SU-DHL-6 (cell line): ENCODE results near the gene ASAP2.

ENCODE experiments used
- EZH2phosphoT487 ChIP-seq: fragments of 200-600 bp; sonication (generic), shearing (Covaris generic); conservative IDR thresholded peaks from 2 replicates; pipeline ENCODE4 v1.6.1; 2018; ENCODE audit warnings: mild to moderate bottlenecking, antibody characterized with exemption, low read length, moderate library complexity, mixed read lengths
- TF ChIP-seq, protein P1 (sequence below): fragments of 200-600 bp; sonication (generic); IDR thresholded peaks from one replicate; pipeline ENCODE4 v1.5.1; 2017; ENCODE audit warnings: antibody characterized with exemption, mild to moderate bottlenecking, low read length, moderate library complexity; ENCODE audit not compliant: insufficient read depth, poor library complexity, severe bottlenecking

DNA sequence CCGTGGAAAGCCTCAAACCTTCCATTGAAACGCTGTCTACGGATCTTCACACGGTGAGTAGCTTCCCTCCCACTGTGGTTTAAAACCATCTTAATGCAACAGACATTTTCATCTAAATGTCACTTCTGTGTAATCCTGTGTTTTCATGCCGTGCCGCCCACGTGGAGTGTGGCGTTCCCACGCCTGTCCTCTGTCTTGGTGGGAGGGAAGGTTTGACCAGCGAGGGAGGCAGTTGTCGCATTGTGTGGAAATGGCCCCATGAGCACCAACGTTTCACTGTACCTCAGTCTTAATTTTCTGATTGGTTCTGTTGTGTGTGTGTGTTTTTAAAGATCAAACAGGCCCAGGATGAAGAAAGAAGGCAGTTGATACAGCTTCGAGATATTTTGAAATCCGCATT lies 128.1 kb downstream of the ASAP2 start:
- TF ChIP-seq, protein P1, sequence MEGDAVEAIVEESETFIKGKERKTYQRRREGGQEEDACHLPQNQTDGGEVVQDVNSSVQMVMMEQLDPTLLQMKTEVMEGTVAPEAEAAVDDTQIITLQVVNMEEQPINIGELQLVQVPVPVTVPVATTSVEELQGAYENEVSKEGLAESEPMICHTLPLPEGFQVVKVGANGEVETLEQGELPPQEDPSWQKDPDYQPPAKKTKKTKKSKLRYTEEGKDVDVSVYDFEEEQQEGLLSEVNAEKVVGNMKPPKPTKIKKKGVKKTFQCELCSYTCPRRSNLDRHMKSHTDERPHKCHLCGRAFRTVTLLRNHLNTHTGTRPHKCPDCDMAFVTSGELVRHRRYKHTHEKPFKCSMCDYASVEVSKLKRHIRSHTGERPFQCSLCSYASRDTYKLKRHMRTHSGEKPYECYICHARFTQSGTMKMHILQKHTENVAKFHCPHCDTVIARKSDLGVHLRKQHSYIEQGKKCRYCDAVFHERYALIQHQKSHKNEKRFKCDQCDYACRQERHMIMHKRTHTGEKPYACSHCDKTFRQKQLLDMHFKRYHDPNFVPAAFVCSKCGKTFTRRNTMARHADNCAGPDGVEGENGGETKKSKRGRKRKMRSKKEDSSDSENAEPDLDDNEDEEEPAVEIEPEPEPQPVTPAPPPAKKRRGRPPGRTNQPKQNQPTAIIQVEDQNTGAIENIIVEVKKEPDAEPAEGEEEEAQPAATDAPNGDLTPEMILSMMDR = no peak
- TF ChIP-seq EZH2phosphoT487 = no peak
